Endothelial cell of umbilical vein (primary cell): ENCODE results near the gene ZBTB20. TPM values are rescaled to one million over a fixed set of nuclear protein-coding genes. Genes with fewer than 3 reads are reported as not detected.

Experiments
- BruUV-seq: library from RNA; stranded (reverse); fragments of 400-500 nt; replicated peaks from 2 replicates; lab custom pipeline; 2021; lab: Mats Ljungman, UMichigan
- CTCF ChIA-PET: fragments of 300-600, 350-600 bp; sonication (Branson Sonifier 250); formaldehyde crosslinking; loops from one replicate; lab custom pipeline; 2021; ENCODE audit warnings: antibody characterized with exemption, inconsistent platforms; lab: Charles Lee
- POLR2A ChIA-PET: fragments of 300-600, 350-600 bp; sonication (Branson Sonifier 250); formaldehyde crosslinking; loops from one replicate; lab custom pipeline; 2021; ENCODE audit warnings: antibody characterized with exemption, inconsistent platforms; lab: Charles Lee
- DNase-seq: peaks from one replicate; pipeline ENCODE4 v3.0.0-alpha.2; 2011; ENCODE audit warnings: low read depth, low spot score
- FAIRE-seq: peaks from 2 replicates; lab custom pipeline; 2011; peaks lifted over from hg19 to GRCh38; lab: Jason Lieb, UNC
- H2AFZ ChIP-seq: 2 replicates; pipeline ENCODE4 v1.6.0; 2012; ENCODE audit warnings: low read depth, low read length, control low read depth, inconsistent platforms
- H3K27ac ChIP-seq: 2 replicates; pipeline ENCODE4 v1.5.1; 2011; ENCODE audit warnings: low read depth, mild to moderate bottlenecking, control low read depth, low read length, moderate library complexity; ENCODE audit not compliant: insufficient read depth
- H3K27me3 ChIP-seq, 2 experiments: 2 replicates each; pipeline versions ENCODE4 v1.6.0 to v1.6.1; 2011; ENCODE audit warnings: low read length in 2 of 2, mixed read lengths in 1 of 2; ENCODE audit not compliant: control insufficient read depth in 2 of 2, insufficient read depth in 2 of 2
- H3K36me3 ChIP-seq, 2 experiments: 2 replicates in 1 of 2; 3 replicates in 1 of 2; pipeline ENCODE4 v1.5.1; 2011; ENCODE audit warnings: low read length in 2 of 2, mild to moderate bottlenecking in 1 of 2, moderate library complexity in 1 of 2; ENCODE audit not compliant: control insufficient read depth in 2 of 2, insufficient read depth in 2 of 2; ENCODE audit errors: extremely low read depth in 1 of 2
- H3K4me1 ChIP-seq: 3 replicates; pipeline ENCODE4 v1.5.1; 2011; ENCODE audit warnings: mild to moderate bottlenecking, low read length; ENCODE audit not compliant: control insufficient read depth, insufficient read depth; ENCODE audit errors: extremely low read depth
- H3K4me2 ChIP-seq: 2 replicates; pipeline ENCODE4 v1.6.1; 2011; ENCODE audit warnings: low read length, control low read depth, mixed read lengths; ENCODE audit not compliant: insufficient read depth
- H3K4me3 ChIP-seq, 3 experiments: fragments of 200-600 bp in 1 of 3; sonication (generic), shearing (Covaris generic) in 1 of 3; replicated peaks in 1 of 3; 2 replicates each; pipeline ENCODE4 v1.5.1; 2011 to 2016; ENCODE audit warnings: control low read depth in 3 of 3, low read length in 3 of 3, mild to moderate bottlenecking in 2 of 3, inconsistent platforms in 1 of 3, low read depth in 1 of 3, moderate library complexity in 1 of 3; ENCODE audit not compliant: insufficient read depth in 1 of 3
- H3K79me2 ChIP-seq: 2 replicates; pipeline ENCODE4 v1.6.0; 2012; ENCODE audit warnings: low read length, inconsistent platforms; ENCODE audit not compliant: control insufficient read depth, insufficient read depth
- H3K9ac ChIP-seq: replicated peaks from 2 replicates; pipeline ENCODE3; 2011; ENCODE audit warnings: low read length, control low read depth; ENCODE audit not compliant: insufficient read depth; ENCODE audit errors: extremely low read depth
- H3K9me1 ChIP-seq: replicated peaks from 3 replicates; pipeline ENCODE4 v1.6.0; 2011; ENCODE audit warnings: mild to moderate bottlenecking, low read length; ENCODE audit not compliant: control insufficient read depth, insufficient read depth; ENCODE audit errors: extremely low read depth
- H3K9me3 ChIP-seq: replicated peaks from 2 replicates; pipeline ENCODE4 v1.5.1; 2012; ENCODE audit warnings: low read length, inconsistent platforms; ENCODE audit not compliant: control insufficient read depth, insufficient read depth
- H4K20me1 ChIP-seq: replicated peaks from 2 replicates; pipeline ENCODE3; 2011; ENCODE audit warnings: mild to moderate bottlenecking, low read length; ENCODE audit not compliant: control insufficient read depth, insufficient read depth; ENCODE audit errors: extremely low read depth
- EZH2 ChIP-seq: IDR thresholded peaks from 2 replicates; pipeline ENCODE4 v1.6.1; 2012; ENCODE audit warnings: borderline replicate concordance, low read depth, mild to moderate bottlenecking, moderate library complexity, low read length, inconsistent platforms; ENCODE audit not compliant: severe bottlenecking
- FOS ChIP-seq: IDR thresholded peaks from 2 replicates; pipeline ENCODE4 v1.6.1; 2011; ENCODE audit warnings: mild to moderate bottlenecking, low read length, moderate library complexity, borderline replicate concordance; ENCODE audit not compliant: insufficient read depth
- JUN ChIP-seq: IDR thresholded peaks from 2 replicates; pipeline ENCODE4 v1.6.1; 2011; ENCODE audit warnings: borderline replicate concordance, low read depth; ENCODE audit not compliant: insufficient read length, insufficient read depth
- MYC ChIP-seq: IDR thresholded peaks from one replicate; pipeline ENCODE4 v1.6.1; 2011; ENCODE audit warnings: mild to moderate bottlenecking, low read depth, low read length
- POLR2A ChIP-seq: IDR thresholded peaks from 2 replicates; pipeline ENCODE4 v1.6.1; 2012; ENCODE audit warnings: low read depth, mild to moderate bottlenecking, control low read depth, low read length
- POLR2AphosphoS5 ChIP-seq: IDR thresholded peaks from 2 replicates; pipeline ENCODE4 v1.6.1; 2012; ENCODE audit warnings: low read depth, mild to moderate bottlenecking, control low read depth, low read length, moderate library complexity; ENCODE audit not compliant: insufficient read depth
- dilution Hi-C: fragments of 300-500 bp; cut with MboI; formaldehyde crosslinking; loops from one replicate; pipeline ENCODE4 v1.15.0; 2019; ENCODE audit warnings: low sequenced_read_pairs; ENCODE audit not compliant: extremely low pct_ligation_motif_present
- intact Hi-C: fragments of 100-400 bp; cut with micrococcal nuclease; formaldehyde crosslinking; loops from one replicate; pipeline ENCODE4 v1.10.0; 2022
- polyA plus RNA-seq, 4 experiments: library from polyadenylated mRNA; depleted of rRNA in 3 of 4; stranded (reverse) in 3 of 4; unstranded in 1 of 4; fragments of >200 nt; gene quantifications; 2 replicates each; pipeline versions ENCODE4 v1.2.1 to v1.2.3, GENCODE V29; 2011 to 2012; ENCODE audit warnings: missing spikeins in 1 of 4
- total RNA-seq: library from RNA; stranded (reverse); gene quantifications from 2 replicates; pipeline ENCODE4 v1.2.3, GENCODE V29; 2021
- TF ChIP-seq, protein P1 (sequence below): IDR thresholded peaks from 2 replicates; pipeline ENCODE4 v1.6.1; 2011; ENCODE audit not compliant: insufficient read depth, insufficient read length
- TF ChIP-seq, protein P2 (sequence below), 2 donors: IDR thresholded peaks; 1 replicate in 1 of 2; 2 replicates in 1 of 2; pipeline ENCODE4 v1.5.1; 2011; ENCODE audit warnings: low read length in 2 of 2, mild to moderate bottlenecking in 2 of 2, moderate library complexity in 2 of 2, control low read depth in 1 of 2, inconsistent platforms in 1 of 2, low read depth in 1 of 2; ENCODE audit not compliant: insufficient read depth in 1 of 2; ENCODE audit errors: extremely low read depth in 1 of 2

ZBTB20 gene
- total and polyA plus RNA-seq, 2 donors (not counting 3 experiments of a cell fraction or from before 2014, with no cell fraction given): 2.1 to 20.5 TPM

DNA sequence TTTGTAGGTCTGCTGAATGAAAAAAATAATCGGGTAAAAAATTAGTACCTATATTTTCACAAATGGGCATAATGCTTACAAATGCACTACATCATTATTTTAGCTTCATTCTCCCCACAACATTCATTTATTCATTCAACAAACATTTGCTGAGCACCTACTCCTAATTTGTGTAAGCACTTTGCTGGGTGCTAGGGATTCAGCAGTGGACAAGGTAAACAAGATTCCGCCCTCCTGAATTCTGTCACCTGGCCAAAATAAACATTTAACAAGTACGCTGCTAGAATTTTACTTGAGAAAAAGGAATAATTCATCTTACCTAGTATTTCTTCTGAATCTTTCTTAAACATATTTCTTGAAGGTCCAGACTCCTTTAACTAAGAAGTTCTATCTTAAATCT, 781.2 kb downstream of the ZBTB20 start:
- Histone ChIP-seq H3K9ac (no peak overlapping the region), H2AFZ (no peak overlapping the region), H3K9me1 (no peaks in the 10 kb centered on the region), H3K9me3 (no peaks in the 10 kb centered on the region), H4K20me1 (no peaks in the 10 kb centered on the region), H3K79me2 (no peaks in the 10 kb centered on the region), H3K36me3 (no peaks in the 10 kb centered on the region), H3K4me1 (no peaks in the 10 kb centered on the region), H3K27me3 (no peaks in the 10 kb centered on the region), H3K4me2 (no peak overlapping the region), H3K4me3 (no peak overlapping the region), H3K27ac (no peak overlapping the region)
- no peak for TF ChIP-seq EZH2
- TF ChIP-seq, protein P1, sequence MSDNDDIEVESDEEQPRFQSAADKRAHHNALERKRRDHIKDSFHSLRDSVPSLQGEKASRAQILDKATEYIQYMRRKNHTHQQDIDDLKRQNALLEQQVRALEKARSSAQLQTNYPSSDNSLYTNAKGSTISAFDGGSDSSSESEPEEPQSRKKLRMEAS: no peak
- ChIA-PET CTCF (interaction anchor here (0.7 to 1.7 kb wide), 2 partner anchors 54 to 1419 kb away, joined by 4 to 7 read pairs; no protein-coding TSS in a partner anchor), POLR2A (no interaction called here)
- FAIRE-seq (no peak), DNase-seq (no peak)
- intact Hi-C loops: loop anchor here (10.0 kb wide), 1 partner anchor 1449 kb away; no protein-coding TSS in a partner anchor
- BruUV-seq: no TSS peak
- dilution Hi-C loops: no loop called here

DNA sequence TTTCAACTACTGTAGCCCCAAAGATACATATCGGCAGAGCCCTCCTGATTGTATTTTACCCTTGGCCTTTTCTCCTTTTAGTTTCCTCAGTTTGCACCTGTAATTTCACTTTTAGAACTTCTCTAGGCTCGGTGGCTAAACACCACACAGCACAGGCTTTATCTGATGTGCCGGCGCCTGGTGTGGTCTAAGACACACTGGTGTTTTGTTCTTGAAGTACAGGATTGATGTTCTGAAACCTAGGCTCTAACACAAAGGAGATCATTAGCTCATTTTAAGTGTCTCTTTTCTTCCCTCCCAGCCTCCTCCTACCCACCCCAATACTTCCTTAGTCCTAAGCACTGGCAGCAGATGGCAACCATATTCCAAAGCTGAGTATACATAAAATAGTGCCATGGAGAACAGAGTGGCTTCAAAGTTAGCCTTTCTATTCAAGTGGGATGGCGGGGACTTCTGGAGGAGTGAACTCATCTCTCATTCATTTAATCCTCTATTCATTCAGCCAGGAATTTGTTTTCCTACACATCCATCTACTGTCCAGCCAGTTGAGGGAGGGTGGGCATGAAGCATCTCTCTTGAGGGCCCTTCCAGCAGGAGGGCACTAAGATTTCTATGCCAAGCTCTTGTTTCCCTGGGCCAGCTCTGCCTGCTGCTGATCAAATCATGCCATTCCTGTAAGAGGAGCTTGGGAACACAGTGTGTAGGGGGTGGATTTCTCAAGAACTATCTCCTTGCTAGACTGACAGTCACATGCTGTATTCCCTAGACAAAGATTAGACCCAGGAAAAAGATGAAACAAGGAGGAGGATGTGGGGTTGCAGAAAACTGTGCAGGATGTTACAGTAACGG, 782.1 kb downstream of the ZBTB20 start:
- no peaks in the 10 kb centered on the region for H3K9me3 ChIP-seq
- H3K27me3 ChIP-seq: no peaks in the 10 kb centered on the region
- H3K4me3 ChIP-seq: no peak overlapping the region
- CTCF ChIA-PET: interaction anchor here (0.7 to 3.2 kb wide), 5 partner anchors 19 to 1419 kb away, joined by 4 to 14 read pairs (median 7); no protein-coding TSS in a partner anchor
- H3K4me1 ChIP-seq: no peaks in the 10 kb centered on the region
- BruUV-seq: no TSS peak
- no peaks in the 10 kb centered on the region for H3K79me2 ChIP-seq
- H3K36me3 ChIP-seq: no peaks in the 10 kb centered on the region
- H3K9me1 ChIP-seq: no peaks in the 10 kb centered on the region
- H3K4me2 ChIP-seq: no peak overlapping the region
- no peak overlapping the region for H3K9ac ChIP-seq
- no peaks in the 10 kb centered on the region for H4K20me1 ChIP-seq
- H2AFZ ChIP-seq: no peak overlapping the region
- H3K27ac ChIP-seq: no peak overlapping the region
- no peak for DNase-seq
- FAIRE-seq: no peak
- intact Hi-C loops: loop anchor here (10.0 kb wide), 1 partner anchor 1450 kb away; no protein-coding TSS in a partner anchor
- dilution Hi-C loops: no loop called here
- TF ChIP-seq POLR2AphosphoS5 (no peak), FOS (no peak), EZH2 (no peak), MYC (no peak), JUN (no peak), POLR2A (no peak)
- TF ChIP-seq, protein P2, sequence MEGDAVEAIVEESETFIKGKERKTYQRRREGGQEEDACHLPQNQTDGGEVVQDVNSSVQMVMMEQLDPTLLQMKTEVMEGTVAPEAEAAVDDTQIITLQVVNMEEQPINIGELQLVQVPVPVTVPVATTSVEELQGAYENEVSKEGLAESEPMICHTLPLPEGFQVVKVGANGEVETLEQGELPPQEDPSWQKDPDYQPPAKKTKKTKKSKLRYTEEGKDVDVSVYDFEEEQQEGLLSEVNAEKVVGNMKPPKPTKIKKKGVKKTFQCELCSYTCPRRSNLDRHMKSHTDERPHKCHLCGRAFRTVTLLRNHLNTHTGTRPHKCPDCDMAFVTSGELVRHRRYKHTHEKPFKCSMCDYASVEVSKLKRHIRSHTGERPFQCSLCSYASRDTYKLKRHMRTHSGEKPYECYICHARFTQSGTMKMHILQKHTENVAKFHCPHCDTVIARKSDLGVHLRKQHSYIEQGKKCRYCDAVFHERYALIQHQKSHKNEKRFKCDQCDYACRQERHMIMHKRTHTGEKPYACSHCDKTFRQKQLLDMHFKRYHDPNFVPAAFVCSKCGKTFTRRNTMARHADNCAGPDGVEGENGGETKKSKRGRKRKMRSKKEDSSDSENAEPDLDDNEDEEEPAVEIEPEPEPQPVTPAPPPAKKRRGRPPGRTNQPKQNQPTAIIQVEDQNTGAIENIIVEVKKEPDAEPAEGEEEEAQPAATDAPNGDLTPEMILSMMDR (IDR thresholded peaks at IDR 0.05; ENCODE audit: extremely low read depth in 1 of 2, insufficient read depth in 1 of 2, low read depth in 1 of 2, low read length in 2 of 2): no peak
- POLR2A ChIA-PET: no interaction called here
